Neural cell (in vitro differentiated cells): ENCODE measurements around the gene LRMDA. TPM values are rescaled to one million over a fixed set of nuclear protein-coding genes. Genes with fewer than 3 reads are reported as not detected.

Source experiments
- H2AFZ ChIP-seq: fragments of 200-600, 300-800 bp; sonication (generic), shearing (Covaris generic); 2 replicates; pipeline ENCODE4 v1.6.0; 2014; ENCODE audit warnings: low read depth, mild to moderate bottlenecking, antibody characterized with exemption, low read length, moderate library complexity
- H3F3A ChIP-seq: fragments of 200-600 bp; shearing (Covaris generic); 2 replicates; pipeline ENCODE4 v1.6.1; 2016; ENCODE audit warnings: mild to moderate bottlenecking, moderate library complexity, mixed read lengths, antibody characterized with exemption, low read length; ENCODE audit not compliant: insufficient read depth, poor library complexity, severe bottlenecking
- H3K27ac ChIP-seq: fragments of 200-600, 300-800 bp; sonication (generic), shearing (Covaris generic); 2 replicates; pipeline ENCODE4 v1.5.1; 2014; ENCODE audit warnings: mild to moderate bottlenecking, low read length, moderate library complexity
- H3K27me3 ChIP-seq: fragments of 300-800, 200-600 bp; sonication (generic), shearing (Covaris generic); 2 replicates; pipeline ENCODE4 v1.6.0; 2014; ENCODE audit warnings: mild to moderate bottlenecking, low read depth, low read length, moderate library complexity; ENCODE audit not compliant: insufficient read depth
- H3K36me3 ChIP-seq: fragments of 300-800, 200-600 bp; sonication (generic), shearing (Covaris generic); 2 replicates; pipeline ENCODE4 v1.5.1; 2014; ENCODE audit warnings: mild to moderate bottlenecking, antibody characterized with exemption, low read length, moderate library complexity; ENCODE audit not compliant: insufficient read depth
- H3K4me2 ChIP-seq: fragments of 300-800, 200-600 bp; sonication (generic), shearing (Covaris generic); 2 replicates; pipeline ENCODE4 v1.6.0; 2014; ENCODE audit warnings: mild to moderate bottlenecking, low read length
- H3K4me3 ChIP-seq: fragments of 300-800, 200-600 bp; sonication (generic), shearing (Covaris generic); 2 replicates; pipeline ENCODE4 v1.5.1; 2014; ENCODE audit warnings: mild to moderate bottlenecking, low read length, moderate library complexity
- H3K79me2 ChIP-seq: fragments of 200-600 bp; shearing (Covaris generic); replicated peaks from 2 replicates; pipeline ENCODE4 v1.6.0; 2014; ENCODE audit warnings: mild to moderate bottlenecking, low read length, moderate library complexity; ENCODE audit not compliant: insufficient read depth
- H3K9ac ChIP-seq: fragments of 300-800, 200-600 bp; sonication (generic), shearing (Covaris generic); 2 replicates; pipeline ENCODE4 v1.6.1; 2016; ENCODE audit warnings: mild to moderate bottlenecking, low read length, mixed read lengths
- H3K9me2 ChIP-seq: fragments of 200-600 bp; shearing (Covaris generic); 2 replicates; pipeline ENCODE4 v1.6.1; 2016; ENCODE audit warnings: mild to moderate bottlenecking, low read length, mixed read lengths; ENCODE audit not compliant: insufficient read depth
- H3K9me3 ChIP-seq: fragments of 200-600, 300-800 bp; sonication (generic), shearing (Covaris generic); 2 replicates; pipeline ENCODE4 v1.6.1; 2016; ENCODE audit warnings: mild to moderate bottlenecking, mixed run types, low read length, moderate library complexity, mixed read lengths
- H4K20me1 ChIP-seq: fragments of 200-600 bp; shearing (Covaris generic); 2 replicates; pipeline ENCODE4 v1.6.1; 2016; ENCODE audit warnings: mild to moderate bottlenecking, mixed run types; ENCODE audit not compliant: insufficient read depth
- CTCF ChIP-seq: fragments of 450-650 bp; IDR thresholded peaks from 2 replicates; pipeline ENCODE4 v1.5.1; 2014; ENCODE audit warnings: antibody characterized with exemption, mild to moderate bottlenecking, moderate library complexity; ENCODE audit not compliant: poor library complexity, severe bottlenecking
- EP300 ChIP-seq: fragments of 450-650 bp; conservative IDR thresholded peaks from 2 replicates; pipeline ENCODE4 v1.6.1; 2014; ENCODE audit warnings: antibody characterized with exemption, mild to moderate bottlenecking, moderate library complexity; ENCODE audit not compliant: poor library complexity, severe bottlenecking
- EZH2 ChIP-seq: fragments of 200-600, 300-800 bp; shearing (Covaris generic), sonication (generic); IDR thresholded peaks from 2 replicates; pipeline ENCODE4 v1.6.1; 2014; ENCODE audit warnings: antibody characterized with exemption, low read length, borderline replicate concordance, mild to moderate bottlenecking; ENCODE audit not compliant: insufficient read depth, poor library complexity, severe bottlenecking
- MXI1 ChIP-seq: fragments of 450-650 bp; conservative IDR thresholded peaks from 2 replicates; pipeline ENCODE4 v1.6.1; 2014; ENCODE audit warnings: antibody characterized with exemption, mild to moderate bottlenecking; ENCODE audit not compliant: poor library complexity, severe bottlenecking
- POLR2AphosphoS5 ChIP-seq: IDR thresholded peaks from 2 replicates; pipeline ENCODE4 v1.6.1; 2012
- RAD21 ChIP-seq: fragments of 450-650 bp; conservative IDR thresholded peaks from 2 replicates; pipeline ENCODE4 v1.6.1; 2014; ENCODE audit warnings: antibody characterized with exemption, mild to moderate bottlenecking, moderate library complexity
- REST ChIP-seq: IDR thresholded peaks from 2 replicates; pipeline ENCODE4 v1.6.1; 2012; ENCODE audit warnings: borderline replicate concordance
- SMC3 ChIP-seq: fragments of 450-650 bp; conservative IDR thresholded peaks from 2 replicates; pipeline ENCODE4 v1.6.1; 2014; ENCODE audit warnings: antibody characterized with exemption, mild to moderate bottlenecking, moderate library complexity; ENCODE audit not compliant: poor library complexity
- TAF1 ChIP-seq: IDR thresholded peaks from 2 replicates; pipeline ENCODE4 v1.6.1; 2012; ENCODE audit warnings: low read depth
- polyA plus RNA-seq: library from polyadenylated mRNA; depleted of rRNA; stranded (reverse); fragments of >200 nt; gene quantifications from 2 replicates; pipeline ENCODE4 v1.2.3, GENCODE V29; 2014

Gene LRMDA
- polyA plus RNA-seq, 1 donor from 2014 or later: 5.6 TPM

GRCh38 chr10:76133597-76134255 lies 702.3 kb downstream of the LRMDA start:
- Histone ChIP-seq H3K4me2 (no peak overlapping the region), H3F3A (no peaks in the 10 kb centered on the region), H3K27me3 (no peaks in the 10 kb centered on the region), H3K79me2 (no peaks in the 10 kb centered on the region), H3K9me3 (no peaks in the 10 kb centered on the region), H4K20me1 (no peaks in the 10 kb centered on the region), H2AFZ (no peak overlapping the region), H3K9me2 (no peaks in the 10 kb centered on the region), H3K27ac (peak overlapping the region; percentile 49), H3K36me3 (no peaks in the 10 kb centered on the region), H3K4me3 (no peak overlapping the region), H3K9ac (peak overlapping the region; percentile 7)
- TF ChIP-seq CTCF (no peak), EP300 (peak; percentile 94), SMC3 (peak; percentile 16), RAD21 (no peak), TAF1 (no peak), REST (peak; percentile 33), EZH2 (no peak), POLR2AphosphoS5 (peak; percentile 80), MXI1 (no peak)

GRCh38 chr10:76136961-76137360 lies 705.5 kb downstream of the LRMDA start:
- no peak overlapping the region for H3K4me3 ChIP-seq
- H3K9ac ChIP-seq: no peak overlapping the region
- no peak overlapping the region for H3K4me2 ChIP-seq
- H3K9me3 ChIP-seq: no peaks in the 10 kb centered on the region
- H3K36me3 ChIP-seq: no peaks in the 10 kb centered on the region
- TF ChIP-seq CTCF: no peak
- no peak for TF ChIP-seq MXI1
- no peak for TF ChIP-seq TAF1
- TF ChIP-seq REST: no peak
- no peak for TF ChIP-seq POLR2AphosphoS5
- no peak for TF ChIP-seq EZH2
- TF ChIP-seq EP300: no peak
- TF ChIP-seq RAD21: no peak
- no peak for TF ChIP-seq SMC3
- no peaks in the 10 kb centered on the region for H4K20me1 ChIP-seq
- no peak overlapping the region for H3K27ac ChIP-seq
- no peaks in the 10 kb centered on the region for H3F3A ChIP-seq
- H3K27me3 ChIP-seq: no peaks in the 10 kb centered on the region
- H3K9me2 ChIP-seq: no peaks in the 10 kb centered on the region
- H2AFZ ChIP-seq: no peak overlapping the region
- H3K79me2 ChIP-seq: no peaks in the 10 kb centered on the region
